Calu3 (cell line): ENCODE results near the gene AOC1. TPM values are rescaled to one million over a fixed set of nuclear protein-coding genes. Genes with fewer than 3 reads are reported as not detected.

ENCODE experiments used
- BruUV-seq: library from RNA; stranded (reverse); fragments of 400-500 nt; replicated peaks from 2 replicates; lab custom pipeline; 2021; lab: Mats Ljungman, UMichigan
- CTCF ChIA-PET: fragments of 300-600 bp; sonication (Branson Sonifier 250); formaldehyde crosslinking; loops from one replicate; lab custom pipeline; 2022; ENCODE audit warnings: antibody characterized with exemption; lab: Charles Lee
- DNase-seq: peaks from one replicate; pipeline ENCODE4 v3.0.0; 2022
- H3K27ac Mint-ChIP-seq: one replicate; pipeline ENCODE4 v1.8.0; 2022; ENCODE audit warnings: mixed read lengths; ENCODE audit not compliant: unreplicated experiment
- H3K27me3 Mint-ChIP-seq: one replicate; pipeline ENCODE4 v1.8.0; 2022; ENCODE audit warnings: mixed read lengths; ENCODE audit not compliant: unreplicated experiment
- H3K36me3 Mint-ChIP-seq: one replicate; pipeline ENCODE4 v1.8.0; 2022; ENCODE audit warnings: mild to moderate bottlenecking, moderate library complexity, mixed read lengths; ENCODE audit not compliant: insufficient read depth, unreplicated experiment
- H3K4me1 Mint-ChIP-seq: one replicate; pipeline ENCODE4 v1.8.0; 2022; ENCODE audit warnings: mild to moderate bottlenecking, low read depth, mixed read lengths; ENCODE audit not compliant: unreplicated experiment
- H3K4me3 Mint-ChIP-seq: one replicate; pipeline ENCODE4 v1.8.0; 2022; ENCODE audit warnings: mild to moderate bottlenecking, low read depth, moderate library complexity, mixed read lengths; ENCODE audit not compliant: unreplicated experiment
- H3K9me3 Mint-ChIP-seq: one replicate; pipeline ENCODE4 v1.8.0; 2022; ENCODE audit warnings: low read depth, mixed read lengths; ENCODE audit not compliant: unreplicated experiment
- CTCF ChIP-seq: fragments of 200-600 bp; IDR thresholded peaks from one replicate; pipeline ENCODE4 v1.8.0; 2022; ENCODE audit warnings: antibody characterized with exemption; ENCODE audit not compliant: unreplicated experiment
- intact Hi-C: fragments of 100-400 bp; cut with micrococcal nuclease; formaldehyde crosslinking; loops from one replicate; pipeline ENCODE4 v1.10.0; 2022; ENCODE audit not compliant: unreplicated experiment
- total RNA-seq: library from RNA; stranded (reverse); gene quantifications from 2 replicates; pipeline ENCODE4 v1.2.3, GENCODE V29; 2022

AOC1 gene
- total RNA-seq, 1 experiment from 2014 or later: 1.2 TPM

DNA sequence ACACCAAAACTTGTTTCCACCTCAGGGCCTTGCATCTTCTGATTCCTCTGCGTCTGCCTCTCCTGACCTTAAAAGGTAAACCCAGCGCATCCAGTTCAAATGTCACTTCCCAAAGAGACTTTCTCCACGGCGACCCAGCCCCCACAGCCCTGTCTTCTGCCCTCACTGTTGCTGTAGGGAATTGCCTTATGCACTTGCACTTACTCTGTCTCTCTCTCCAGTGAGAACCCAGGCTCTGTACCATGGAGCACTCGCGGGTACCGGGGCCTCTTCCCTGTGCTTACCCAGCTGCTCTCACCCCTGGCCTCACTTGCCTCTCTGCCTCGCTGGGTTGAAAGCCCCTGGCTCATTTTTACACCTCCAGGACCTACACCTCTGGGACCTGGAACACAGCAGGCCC is 48.4 kb downstream of the AOC1 start:
- Mint-ChIP-seq H3K4me3 (peak overlapping the region; percentile 46), H3K4me1 (peaks cover 73% of the 10 kb centered on the region), H3K27me3 (peaks cover 17% of the 10 kb centered on the region), H3K9me3 (no peaks in the 10 kb centered on the region), H3K27ac (peak overlapping the region; percentile 32), H3K36me3 (peaks cover 18% of the 10 kb centered on the region)
- DNase-seq: no peak
- CTCF ChIA-PET: interaction anchor here (1.5 kb wide), 1 partner anchor 118 kb away, joined by 4 read pairs; no protein-coding TSS in a partner anchor
- no peak for TF ChIP-seq CTCF
- no TSS peak for BruUV-seq
- intact Hi-C loops: no loop called here

DNA sequence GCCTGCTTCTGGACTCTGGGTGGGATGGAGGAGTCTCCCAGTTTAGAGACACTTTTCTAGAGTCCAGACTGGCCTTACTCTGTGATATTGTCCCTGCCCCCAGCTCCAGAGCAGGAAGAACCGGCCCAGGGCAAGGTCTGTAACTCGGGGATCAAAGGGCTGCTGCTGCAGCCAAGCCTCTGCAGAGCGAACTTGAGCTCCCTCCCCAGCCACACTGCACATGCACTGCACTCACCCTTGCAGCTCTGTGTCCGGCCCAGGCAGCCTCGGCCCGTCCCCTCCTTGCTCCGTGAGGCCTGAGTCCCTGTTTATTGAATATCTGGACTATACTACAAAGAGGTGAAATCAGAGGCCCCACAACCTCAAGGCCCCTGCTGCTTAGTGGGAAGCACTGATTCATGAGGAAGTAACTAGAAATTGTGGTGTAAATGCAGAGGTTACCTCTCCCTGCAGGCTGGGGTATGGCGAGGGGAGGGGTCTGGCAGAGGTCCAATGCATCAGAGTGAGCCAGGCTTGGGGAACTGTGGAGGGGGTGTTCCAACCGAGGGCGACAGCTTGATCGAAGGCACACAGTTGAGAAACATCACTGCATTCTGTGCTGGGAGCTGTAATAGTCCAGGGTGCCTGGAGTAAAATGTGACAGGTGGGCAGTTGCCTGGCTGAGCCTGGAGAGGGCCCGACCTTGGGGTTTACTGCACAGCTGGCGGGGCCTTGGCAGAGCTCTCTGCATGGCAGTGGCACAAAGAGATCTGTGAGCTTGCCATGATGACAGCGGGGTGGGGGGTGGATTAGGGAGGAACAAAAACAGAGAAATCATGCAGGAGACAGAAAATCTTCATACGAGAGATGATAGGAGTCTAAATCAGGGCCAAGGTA is 49.1 kb downstream of the AOC1 start:
- H3K9me3 Mint-ChIP-seq: no peaks in the 10 kb centered on the region
- peaks cover 17% of the 10 kb centered on the region for H3K36me3 Mint-ChIP-seq
- H3K4me3 Mint-ChIP-seq: peak overlapping the region; percentile 46
- peaks cover 10% of the 10 kb centered on the region for H3K27me3 Mint-ChIP-seq
- peaks cover 66% of the 10 kb centered on the region for H3K4me1 Mint-ChIP-seq
- peak; percentile 75 for DNase-seq
- CTCF ChIA-PET: interaction anchor here (0.5 to 1.5 kb wide), 2 partner anchors 117 to 787 kb away, joined by 3 to 4 read pairs; no protein-coding TSS in a partner anchor
- intact Hi-C loops: no loop called here
- H3K27ac Mint-ChIP-seq: peak overlapping the region; percentile 32
- no TSS peak for BruUV-seq
- no peak for TF ChIP-seq CTCF

DNA sequence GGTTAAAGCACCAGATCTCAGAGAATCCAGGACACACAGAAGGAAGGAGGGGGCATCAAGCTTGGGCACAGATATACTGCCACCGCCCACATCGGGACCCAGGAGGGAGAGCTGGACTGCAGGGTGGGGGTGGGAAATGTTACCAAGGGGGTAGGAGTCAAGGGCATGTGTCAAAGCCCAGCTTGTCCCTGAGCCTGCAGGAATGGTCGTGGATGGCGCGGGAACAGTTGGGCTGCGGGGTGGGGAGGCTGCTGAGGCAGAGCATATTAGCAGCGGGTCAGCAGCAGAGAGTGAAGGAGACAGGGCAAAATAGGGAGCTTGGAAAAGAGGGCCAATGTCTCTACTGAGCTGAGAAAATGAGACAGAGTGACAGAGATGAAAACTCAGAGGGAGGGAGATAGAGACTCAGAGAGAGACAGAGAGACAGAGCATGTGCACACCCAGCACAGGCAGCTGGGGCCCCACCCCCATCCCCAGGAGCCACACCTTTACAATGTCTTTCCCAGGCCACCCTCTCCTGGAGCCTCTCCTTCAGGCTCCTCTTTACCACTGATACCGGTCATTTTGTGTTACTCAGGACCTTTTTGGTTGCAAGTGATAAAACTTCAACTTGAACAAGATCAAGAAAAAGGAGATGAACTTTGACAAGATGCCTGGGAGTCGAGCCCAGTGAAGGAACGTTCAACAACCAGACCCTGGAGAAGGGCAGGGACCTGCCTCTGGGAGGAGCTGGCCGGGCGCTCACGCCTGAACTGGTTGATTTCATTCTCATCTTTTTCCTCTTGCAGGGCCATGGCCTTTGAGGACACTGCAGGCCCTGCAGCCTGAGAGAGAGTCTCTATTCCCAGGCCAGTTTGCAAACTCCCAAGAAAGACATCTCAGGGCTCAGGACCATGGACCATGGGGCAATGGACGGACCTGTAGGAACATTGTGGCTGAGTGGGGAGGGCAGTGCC is 50.0 kb downstream of the AOC1 start:
- no TSS peak for BruUV-seq
- no peak for TF ChIP-seq CTCF
- intact Hi-C loops: no loop called here
- DNase-seq: no peak
- CTCF ChIA-PET: interaction anchor here (0.5 to 1.5 kb wide), 2 partner anchors 116 to 786 kb away, joined by 3 to 4 read pairs; no protein-coding TSS in a partner anchor
- H3K27ac Mint-ChIP-seq: peak overlapping the region; percentile 32
- peaks cover 15% of the 10 kb centered on the region for H3K36me3 Mint-ChIP-seq
- H3K4me3 Mint-ChIP-seq: no peak overlapping the region
- H3K4me1 Mint-ChIP-seq: peaks cover 62% of the 10 kb centered on the region
- H3K27me3 Mint-ChIP-seq: peaks cover under 1% of the 10 kb centered on the region
- no peaks in the 10 kb centered on the region for H3K9me3 Mint-ChIP-seq

- BruUV-seq: no TSS peak
These were observed 51.3 kb downstream of the AOC1 start for GRCh38 chr7:150903606-150904005.

More at GRCh38 chr7:150903606-150904005, 51.3 kb downstream of the AOC1 start:
- CTCF ChIA-PET: interaction anchor here (0.7 to 1.5 kb wide), 7 partner anchors 9 to 120 kb away, joined by 3 to 4 read pairs (median 3); no protein-coding TSS in a partner anchor
- DNase-seq: peak; percentile 89
- peaks cover 51% of the 10 kb centered on the region for H3K4me1 Mint-ChIP-seq
- peaks cover 15% of the 10 kb centered on the region for H3K36me3 Mint-ChIP-seq
- intact Hi-C loops: no loop called here
- H3K4me3 Mint-ChIP-seq: no peak overlapping the region
- TF ChIP-seq CTCF: no peak
- peak overlapping the region; percentile 35 for H3K27ac Mint-ChIP-seq
- H3K9me3 Mint-ChIP-seq: no peaks in the 10 kb centered on the region
- no peaks in the 10 kb centered on the region for H3K27me3 Mint-ChIP-seq
